GM23338 (cell line): ENCODE data around the gene GADD45A.

Source experiments
- CREB1 ChIP-seq: fragments of 250-450 bp; sonication (Bioruptor Pico); IDR thresholded peaks from 2 replicates; pipeline ENCODE4 v1.5.0; 2020; ENCODE audit warnings: low read depth, mild to moderate bottlenecking, moderate library complexity
- EZH2 ChIP-seq: fragments of 200-600 bp; sonication (generic); IDR thresholded peaks from one replicate; pipeline ENCODE4 v1.8.0; 2017; ENCODE audit warnings: antibody characterized with exemption, mild to moderate bottlenecking, low read depth; ENCODE audit not compliant: unreplicated experiment
- EZH2phosphoT487 ChIP-seq: fragments of 200-600 bp; sonication (generic); IDR thresholded peaks from one replicate; pipeline ENCODE4 v1.8.1; 2018; ENCODE audit warnings: antibody characterized with exemption; ENCODE audit not compliant: unreplicated experiment
- JUNB ChIP-seq: IDR thresholded peaks from one replicate; pipeline ENCODE4 v1.6.1; 2016; ENCODE audit warnings: antibody characterized with exemption; ENCODE audit not compliant: unreplicated experiment
- NANOG ChIP-seq: IDR thresholded peaks from 2 replicates; pipeline ENCODE4 v1.6.1; 2016; ENCODE audit warnings: antibody characterized with exemption, borderline replicate concordance
- POLR2AphosphoS5 ChIP-seq: IDR thresholded peaks from 2 replicates; pipeline ENCODE4 v1.6.1; 2016; ENCODE audit warnings: antibody characterized with exemption, low read depth
- STAT1 ChIP-seq: IDR thresholded peaks from one replicate; pipeline ENCODE4 v1.6.1; 2016; ENCODE audit warnings: antibody characterized with exemption; ENCODE audit not compliant: unreplicated experiment
- ZNF114 ChIP-seq: fragments of 250-450 bp; sonication (Bioruptor Pico); IDR thresholded peaks from 2 replicates; pipeline ENCODE4 v1.5.0; 2020; ENCODE audit warnings: mild to moderate bottlenecking, moderate library complexity
- TF ChIP-seq, protein P1 (sequence below), 2 experiments: fragments of 200-600 bp in 1 of 2; sonication (generic) in 1 of 2; conservative IDR thresholded peaks; 2 replicates each; pipeline versions ENCODE4 v1.5.1 to v1.6.1; 2016 to 2017; ENCODE audit warnings: antibody characterized with exemption in 2 of 2, low read depth in 2 of 2, mild to moderate bottlenecking in 2 of 2, moderate library complexity in 1 of 2
- TF ChIP-seq, protein P2 (sequence below): IDR thresholded peaks from one replicate; pipeline ENCODE4 v1.6.1; 2018; ENCODE audit warnings: antibody characterized with exemption; ENCODE audit not compliant: unreplicated experiment
- TF ChIP-seq, protein P3 (sequence below): fragments of 250-450 bp; sonication (Bioruptor Pico); IDR thresholded peaks from 2 replicates; pipeline ENCODE4 v1.5.0; 2020; ENCODE audit warnings: mild to moderate bottlenecking, moderate library complexity

DNA sequence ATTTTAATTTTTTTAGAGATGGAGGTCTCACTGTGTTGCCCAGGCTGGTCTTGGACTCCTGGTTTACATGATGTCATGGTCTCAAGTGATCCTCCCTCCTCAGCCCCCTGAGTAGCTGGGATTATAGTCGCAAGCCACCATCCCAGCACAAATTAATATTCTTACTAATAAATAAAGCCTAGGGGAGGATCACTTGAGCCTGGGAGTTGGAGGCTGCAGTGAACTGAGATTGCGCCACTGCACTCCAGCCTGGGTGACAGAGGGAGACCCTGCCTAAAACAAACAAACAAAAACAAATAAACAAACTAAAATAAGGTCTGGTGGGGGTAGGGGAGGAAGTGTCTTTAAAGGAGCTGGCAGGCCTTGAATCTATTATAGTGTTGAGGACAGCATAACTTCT, 8.7 kb upstream of the GADD45A start:
- TF ChIP-seq, protein P1, sequence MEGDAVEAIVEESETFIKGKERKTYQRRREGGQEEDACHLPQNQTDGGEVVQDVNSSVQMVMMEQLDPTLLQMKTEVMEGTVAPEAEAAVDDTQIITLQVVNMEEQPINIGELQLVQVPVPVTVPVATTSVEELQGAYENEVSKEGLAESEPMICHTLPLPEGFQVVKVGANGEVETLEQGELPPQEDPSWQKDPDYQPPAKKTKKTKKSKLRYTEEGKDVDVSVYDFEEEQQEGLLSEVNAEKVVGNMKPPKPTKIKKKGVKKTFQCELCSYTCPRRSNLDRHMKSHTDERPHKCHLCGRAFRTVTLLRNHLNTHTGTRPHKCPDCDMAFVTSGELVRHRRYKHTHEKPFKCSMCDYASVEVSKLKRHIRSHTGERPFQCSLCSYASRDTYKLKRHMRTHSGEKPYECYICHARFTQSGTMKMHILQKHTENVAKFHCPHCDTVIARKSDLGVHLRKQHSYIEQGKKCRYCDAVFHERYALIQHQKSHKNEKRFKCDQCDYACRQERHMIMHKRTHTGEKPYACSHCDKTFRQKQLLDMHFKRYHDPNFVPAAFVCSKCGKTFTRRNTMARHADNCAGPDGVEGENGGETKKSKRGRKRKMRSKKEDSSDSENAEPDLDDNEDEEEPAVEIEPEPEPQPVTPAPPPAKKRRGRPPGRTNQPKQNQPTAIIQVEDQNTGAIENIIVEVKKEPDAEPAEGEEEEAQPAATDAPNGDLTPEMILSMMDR (conservative IDR thresholded peaks at IDR 0.05; ENCODE audit: low read depth in 2 of 2): no peak
- no peak for TF ChIP-seq POLR2AphosphoS5
- TF ChIP-seq EZH2phosphoT487: no peak
- no peak for TF ChIP-seq STAT1
- TF ChIP-seq EZH2: no peak
- no peak for TF ChIP-seq ZNF114 (CRISPR knock-in tag)
- no peak for TF ChIP-seq JUNB
- TF ChIP-seq, protein P2, sequence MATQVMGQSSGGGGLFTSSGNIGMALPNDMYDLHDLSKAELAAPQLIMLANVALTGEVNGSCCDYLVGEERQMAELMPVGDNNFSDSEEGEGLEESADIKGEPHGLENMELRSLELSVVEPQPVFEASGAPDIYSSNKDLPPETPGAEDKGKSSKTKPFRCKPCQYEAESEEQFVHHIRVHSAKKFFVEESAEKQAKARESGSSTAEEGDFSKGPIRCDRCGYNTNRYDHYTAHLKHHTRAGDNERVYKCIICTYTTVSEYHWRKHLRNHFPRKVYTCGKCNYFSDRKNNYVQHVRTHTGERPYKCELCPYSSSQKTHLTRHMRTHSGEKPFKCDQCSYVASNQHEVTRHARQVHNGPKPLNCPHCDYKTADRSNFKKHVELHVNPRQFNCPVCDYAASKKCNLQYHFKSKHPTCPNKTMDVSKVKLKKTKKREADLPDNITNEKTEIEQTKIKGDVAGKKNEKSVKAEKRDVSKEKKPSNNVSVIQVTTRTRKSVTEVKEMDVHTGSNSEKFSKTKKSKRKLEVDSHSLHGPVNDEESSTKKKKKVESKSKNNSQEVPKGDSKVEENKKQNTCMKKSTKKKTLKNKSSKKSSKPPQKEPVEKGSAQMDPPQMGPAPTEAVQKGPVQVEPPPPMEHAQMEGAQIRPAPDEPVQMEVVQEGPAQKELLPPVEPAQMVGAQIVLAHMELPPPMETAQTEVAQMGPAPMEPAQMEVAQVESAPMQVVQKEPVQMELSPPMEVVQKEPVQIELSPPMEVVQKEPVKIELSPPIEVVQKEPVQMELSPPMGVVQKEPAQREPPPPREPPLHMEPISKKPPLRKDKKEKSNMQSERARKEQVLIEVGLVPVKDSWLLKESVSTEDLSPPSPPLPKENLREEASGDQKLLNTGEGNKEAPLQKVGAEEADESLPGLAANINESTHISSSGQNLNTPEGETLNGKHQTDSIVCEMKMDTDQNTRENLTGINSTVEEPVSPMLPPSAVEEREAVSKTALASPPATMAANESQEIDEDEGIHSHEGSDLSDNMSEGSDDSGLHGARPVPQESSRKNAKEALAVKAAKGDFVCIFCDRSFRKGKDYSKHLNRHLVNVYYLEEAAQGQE: no peak
- no peak for TF ChIP-seq CREB1 (CRISPR knock-in tag)
- no peak for TF ChIP-seq NANOG
- TF ChIP-seq, protein P3, sequence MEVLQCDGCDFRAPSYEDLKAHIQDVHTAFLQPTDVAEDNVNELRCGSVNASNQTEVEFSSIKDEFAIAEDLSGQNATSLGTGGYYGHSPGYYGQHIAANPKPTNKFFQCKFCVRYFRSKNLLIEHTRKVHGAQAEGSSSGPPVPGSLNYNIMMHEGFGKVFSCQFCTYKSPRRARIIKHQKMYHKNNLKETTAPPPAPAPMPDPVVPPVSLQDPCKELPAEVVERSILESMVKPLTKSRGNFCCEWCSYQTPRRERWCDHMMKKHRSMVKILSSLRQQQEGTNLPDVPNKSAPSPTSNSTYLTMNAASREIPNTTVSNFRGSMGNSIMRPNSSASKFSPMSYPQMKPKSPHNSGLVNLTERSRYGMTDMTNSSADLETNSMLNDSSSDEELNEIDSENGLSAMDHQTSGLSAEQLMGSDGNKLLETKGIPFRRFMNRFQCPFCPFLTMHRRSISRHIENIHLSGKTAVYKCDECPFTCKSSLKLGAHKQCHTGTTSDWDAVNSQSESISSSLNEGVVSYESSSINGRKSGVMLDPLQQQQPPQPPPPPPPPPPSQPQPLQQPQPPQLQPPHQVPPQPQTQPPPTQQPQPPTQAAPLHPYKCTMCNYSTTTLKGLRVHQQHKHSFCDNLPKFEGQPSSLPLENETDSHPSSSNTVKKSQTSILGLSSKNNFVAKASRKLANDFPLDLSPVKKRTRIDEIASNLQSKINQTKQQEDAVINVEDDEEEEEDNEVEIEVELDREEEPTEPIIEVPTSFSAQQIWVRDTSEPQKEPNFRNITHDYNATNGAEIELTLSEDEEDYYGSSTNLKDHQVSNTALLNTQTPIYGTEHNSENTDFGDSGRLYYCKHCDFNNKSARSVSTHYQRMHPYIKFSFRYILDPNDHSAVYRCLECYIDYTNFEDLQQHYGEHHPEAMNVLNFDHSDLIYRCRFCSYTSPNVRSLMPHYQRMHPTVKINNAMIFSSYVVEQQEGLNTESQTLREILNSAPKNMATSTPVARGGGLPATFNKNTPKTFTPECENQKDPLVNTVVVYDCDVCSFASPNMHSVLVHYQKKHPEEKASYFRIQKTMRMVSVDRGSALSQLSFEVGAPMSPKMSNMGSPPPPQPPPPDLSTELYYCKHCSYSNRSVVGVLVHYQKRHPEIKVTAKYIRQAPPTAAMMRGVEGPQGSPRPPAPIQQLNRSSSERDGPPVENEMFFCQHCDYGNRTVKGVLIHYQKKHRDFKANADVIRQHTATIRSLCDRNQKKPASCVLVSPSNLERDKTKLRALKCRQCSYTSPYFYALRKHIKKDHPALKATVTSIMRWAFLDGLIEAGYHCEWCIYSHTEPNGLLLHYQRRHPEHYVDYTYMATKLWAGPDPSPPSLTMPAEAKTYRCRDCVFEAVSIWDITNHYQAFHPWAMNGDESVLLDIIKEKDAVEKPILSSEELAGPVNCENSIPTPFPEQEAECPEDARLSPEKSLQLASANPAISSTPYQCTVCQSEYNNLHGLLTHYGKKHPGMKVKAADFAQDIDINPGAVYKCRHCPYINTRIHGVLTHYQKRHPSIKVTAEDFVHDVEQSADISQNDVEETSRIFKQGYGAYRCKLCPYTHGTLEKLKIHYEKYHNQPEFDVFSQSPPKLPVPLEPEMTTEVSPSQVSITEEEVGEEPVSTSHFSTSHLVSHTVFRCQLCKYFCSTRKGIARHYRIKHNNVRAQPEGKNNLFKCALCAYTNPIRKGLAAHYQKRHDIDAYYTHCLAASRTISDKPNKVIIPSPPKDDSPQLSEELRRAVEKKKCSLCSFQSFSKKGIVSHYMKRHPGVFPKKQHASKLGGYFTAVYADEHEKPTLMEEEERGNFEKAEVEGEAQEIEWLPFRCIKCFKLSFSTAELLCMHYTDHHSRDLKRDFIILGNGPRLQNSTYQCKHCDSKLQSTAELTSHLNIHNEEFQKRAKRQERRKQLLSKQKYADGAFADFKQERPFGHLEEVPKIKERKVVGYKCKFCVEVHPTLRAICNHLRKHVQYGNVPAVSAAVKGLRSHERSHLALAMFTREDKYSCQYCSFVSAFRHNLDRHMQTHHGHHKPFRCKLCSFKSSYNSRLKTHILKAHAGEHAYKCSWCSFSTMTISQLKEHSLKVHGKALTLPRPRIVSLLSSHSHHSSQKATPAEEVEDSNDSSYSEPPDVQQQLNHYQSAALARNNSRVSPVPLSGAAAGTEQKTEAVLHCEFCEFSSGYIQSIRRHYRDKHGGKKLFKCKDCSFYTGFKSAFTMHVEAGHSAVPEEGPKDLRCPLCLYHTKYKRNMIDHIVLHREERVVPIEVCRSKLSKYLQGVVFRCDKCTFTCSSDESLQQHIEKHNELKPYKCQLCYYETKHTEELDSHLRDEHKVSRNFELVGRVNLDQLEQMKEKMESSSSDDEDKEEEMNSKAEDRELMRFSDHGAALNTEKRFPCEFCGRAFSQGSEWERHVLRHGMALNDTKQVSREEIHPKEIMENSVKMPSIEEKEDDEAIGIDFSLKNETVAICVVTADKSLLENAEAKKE (CRISPR knock-in tag): no peak
